Muscle layer of colon (tissue), 2 donors: Measurements from ENCODE around the gene ADARB1.

Experiments
- H3K27ac ChIP-seq: one replicate; pipeline ENCODE4 v1.7.0; 2013; ENCODE audit warnings: low read depth, mild to moderate bottlenecking, low read length, moderate library complexity
- H3K27me3 ChIP-seq, 2 donors: one replicate each; pipeline ENCODE4 v1.7.0; 2013; ENCODE audit warnings: low read length in 2 of 2, mild to moderate bottlenecking in 2 of 2; ENCODE audit not compliant: insufficient read depth in 2 of 2, control insufficient read depth in 1 of 2
- H3K36me3 ChIP-seq: one replicate; pipeline ENCODE4 v1.7.0; 2013; ENCODE audit warnings: mild to moderate bottlenecking, low read length; ENCODE audit not compliant: insufficient read depth
- H3K4me1 ChIP-seq: one replicate; pipeline ENCODE4 v1.7.0; 2013; ENCODE audit warnings: mild to moderate bottlenecking, low read length; ENCODE audit not compliant: insufficient read depth
- H3K4me3 ChIP-seq, 2 donors: one replicate each; pipeline ENCODE4 v1.7.0; 2013; ENCODE audit warnings: low read length in 2 of 2, low read depth in 1 of 2, mild to moderate bottlenecking in 1 of 2, moderate library complexity in 1 of 2
- H3K9ac ChIP-seq: one replicate; pipeline ENCODE4 v1.7.0; 2013; ENCODE audit warnings: low read length
- H3K9me3 ChIP-seq: one replicate; pipeline ENCODE4 v1.7.0; 2013; ENCODE audit warnings: mild to moderate bottlenecking, low read length
- donor health status: abdominal sarcoma.
- donor health status: Adenocarcinoma of cecum.

Gene ADARB1

DNA sequence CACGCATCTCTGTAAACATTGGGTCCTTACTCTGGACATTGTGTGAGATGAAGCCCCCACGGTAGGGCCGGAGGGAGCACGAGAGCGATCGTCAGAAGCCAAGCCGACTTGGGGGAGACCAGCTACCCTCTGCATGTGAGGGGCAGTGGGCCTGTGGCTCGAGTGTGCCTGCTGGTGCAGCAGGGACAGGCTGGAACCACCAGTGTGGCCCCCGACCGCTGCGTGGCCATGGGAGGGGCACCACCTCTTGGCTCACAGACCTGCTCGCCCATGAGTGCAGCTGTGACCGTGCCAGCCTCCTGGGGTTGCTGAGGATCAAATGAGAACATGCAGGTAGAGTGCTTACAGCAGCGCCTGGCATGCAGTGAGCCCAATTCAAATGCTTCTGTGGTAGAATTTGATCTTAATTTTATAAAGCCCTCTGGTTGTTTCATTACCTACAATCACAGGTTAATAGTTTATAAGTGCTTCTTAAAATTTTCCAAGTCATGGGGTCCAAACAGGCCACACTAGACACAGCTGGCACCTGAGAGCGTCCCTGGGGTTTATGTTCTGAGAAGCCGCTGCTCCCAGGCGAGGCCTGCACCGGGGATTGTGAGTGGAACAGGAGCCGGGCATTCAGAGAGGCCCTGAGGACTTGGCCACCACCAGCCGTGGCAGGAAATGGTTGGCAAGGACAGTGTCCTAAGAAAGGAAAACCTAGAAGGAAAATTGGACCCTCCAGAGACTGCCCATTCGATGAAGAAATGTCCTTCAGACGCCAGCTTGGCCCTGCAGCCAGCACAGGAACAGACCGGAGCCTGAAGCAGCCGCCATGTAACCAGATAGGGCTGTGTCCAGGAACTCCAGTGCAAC lies 22.6 kb upstream of the ADARB1 start:
- H3K4me3 ChIP-seq = no peak overlapping the region
- H3K27me3 ChIP-seq = no peaks in the 10 kb centered on the region
- H3K36me3 ChIP-seq = no peaks in the 10 kb centered on the region
- no peaks in the 10 kb centered on the region for H3K9me3 ChIP-seq
- no peak overlapping the region for H3K9ac ChIP-seq
- H3K27ac ChIP-seq = no peak overlapping the region
- H3K4me1 ChIP-seq = no peaks in the 10 kb centered on the region

GRCh38 chr21:45052960-45053359 lies 21.4 kb upstream of the ADARB1 start:
- no peak overlapping the region for H3K4me3 ChIP-seq
- H3K9ac ChIP-seq = no peak overlapping the region
- H3K36me3 ChIP-seq = no peaks in the 10 kb centered on the region
- no peaks in the 10 kb centered on the region for H3K27me3 ChIP-seq
- no peaks in the 10 kb centered on the region for H3K4me1 ChIP-seq
- no peak overlapping the region for H3K27ac ChIP-seq
- H3K9me3 ChIP-seq = no peaks in the 10 kb centered on the region

GRCh38 chr21:45053561-45054226 lies 20.7 kb upstream of the ADARB1 start:
- Histone ChIP-seq H3K4me1 (no peaks in the 10 kb centered on the region), H3K4me3 (no peak overlapping the region), H3K36me3 (no peaks in the 10 kb centered on the region), H3K27ac (no peak overlapping the region), H3K9me3 (no peaks in the 10 kb centered on the region), H3K9ac (no peak overlapping the region), H3K27me3 (no peaks in the 10 kb centered on the region)

DNA sequence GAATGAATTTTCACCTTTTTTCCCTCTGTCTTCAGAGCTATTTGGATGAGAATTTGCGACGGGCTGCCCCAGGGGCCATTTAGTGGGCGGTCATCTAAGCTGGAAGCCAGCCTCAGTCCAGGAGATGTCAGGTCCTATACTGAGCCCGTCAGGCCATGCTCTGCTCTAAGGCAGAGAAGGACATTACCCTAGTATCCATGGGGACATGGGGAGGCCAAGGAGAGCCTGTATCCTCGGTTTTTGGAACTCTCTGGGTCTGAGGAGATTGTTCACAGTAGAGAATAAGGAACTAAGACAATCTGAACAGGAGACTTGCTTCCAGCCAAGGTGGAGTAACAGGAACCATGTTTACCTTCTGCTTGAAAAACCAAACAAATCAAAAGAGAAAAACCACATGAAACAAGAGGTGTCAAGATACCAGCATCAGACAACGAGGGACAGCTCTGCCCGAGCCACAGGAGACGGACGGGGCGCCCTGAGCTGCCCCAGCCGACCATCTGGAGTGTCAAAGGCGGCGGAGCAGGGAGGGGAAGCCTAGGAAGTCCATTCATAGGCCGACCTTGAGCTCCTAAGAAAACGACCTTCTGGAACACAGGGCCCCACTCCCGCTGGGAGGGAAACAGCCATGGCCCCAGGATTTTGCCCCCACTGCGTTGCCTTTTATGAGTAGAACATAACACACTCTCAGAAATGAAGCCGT lies 20.0 kb upstream of the ADARB1 start:
- no peak overlapping the region for H3K27ac ChIP-seq

DNA sequence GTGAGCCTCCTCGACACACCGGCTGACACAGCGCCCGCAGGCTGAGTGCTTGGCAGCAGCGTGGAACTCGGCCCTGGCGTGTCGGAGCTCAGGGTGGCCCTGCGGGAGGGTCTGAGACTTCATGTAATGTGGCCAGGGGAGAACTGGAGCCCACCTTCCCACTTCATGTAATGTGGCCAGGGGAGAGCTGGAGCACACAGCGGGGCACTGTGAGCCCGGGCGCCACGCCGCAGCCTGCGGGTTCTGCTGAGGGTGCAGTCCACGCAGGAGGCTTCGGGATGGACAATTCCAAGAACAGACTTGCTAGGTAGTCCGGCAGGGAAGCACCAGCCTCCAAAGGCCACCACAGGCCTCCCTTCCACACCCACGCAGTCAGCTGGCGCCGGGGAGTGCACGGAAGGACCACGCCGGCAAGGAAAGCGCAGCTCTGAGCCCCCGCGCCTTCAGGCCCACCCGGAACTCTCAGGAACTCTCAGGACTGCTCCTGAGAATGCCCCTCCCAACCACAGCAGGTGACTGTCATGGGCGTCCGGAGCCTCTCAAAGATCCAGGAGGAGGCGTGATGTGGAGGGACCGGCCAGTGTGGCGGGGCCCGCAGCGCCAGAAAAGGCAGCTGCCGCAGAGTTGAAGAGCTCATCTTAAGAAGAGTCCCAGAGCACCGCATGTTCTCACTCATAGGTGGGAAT lies 19.3 kb upstream of the ADARB1 start:
- Histone ChIP-seq H3K4me3 (no peak overlapping the region), H3K27me3 (no peaks in the 10 kb centered on the region), H3K9ac (no peak overlapping the region), H3K9me3 (no peaks in the 10 kb centered on the region), H3K4me1 (no peaks in the 10 kb centered on the region), H3K36me3 (no peaks in the 10 kb centered on the region), H3K27ac (no peak overlapping the region)

More for the DNA sequence above, 20.0 kb upstream of the ADARB1 start:
- Histone ChIP-seq H3K9ac (no peak overlapping the region), H3K36me3 (no peaks in the 10 kb centered on the region), H3K27me3 (no peaks in the 10 kb centered on the region), H3K4me1 (no peaks in the 10 kb centered on the region), H3K4me3 (no peak overlapping the region), H3K9me3 (no peaks in the 10 kb centered on the region)

DNA sequence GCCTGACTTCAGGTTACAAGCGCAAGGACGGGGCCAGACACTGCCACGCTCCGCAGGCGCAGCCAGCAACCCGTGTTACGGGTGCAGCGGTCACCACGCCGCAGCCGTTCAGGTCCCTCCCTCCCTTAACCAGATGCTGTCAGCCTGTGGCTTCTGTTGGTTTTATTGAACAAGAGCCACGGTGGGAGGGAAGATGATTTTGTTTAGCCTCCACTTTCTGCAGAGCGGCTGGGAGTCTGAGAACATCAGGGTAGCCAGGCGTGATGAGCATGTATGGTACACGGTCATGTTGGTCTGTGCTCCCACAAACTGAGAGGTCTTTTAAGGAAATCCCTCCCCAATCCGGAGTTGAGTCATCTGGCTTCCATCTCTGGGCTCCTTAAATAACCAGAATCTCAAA lies 18.5 kb upstream of the ADARB1 start:
- no peak overlapping the region for H3K4me3 ChIP-seq
- H3K27me3 ChIP-seq = no peaks in the 10 kb centered on the region
- H3K36me3 ChIP-seq = no peaks in the 10 kb centered on the region
- no peak overlapping the region for H3K27ac ChIP-seq
- no peaks in the 10 kb centered on the region for H3K9me3 ChIP-seq
- no peaks in the 10 kb centered on the region for H3K4me1 ChIP-seq
- no peak overlapping the region for H3K9ac ChIP-seq

GRCh38 chr21:45056296-45056904 lies 18.0 kb upstream of the ADARB1 start:
- Histone ChIP-seq H3K9me3 (no peaks in the 10 kb centered on the region), H3K36me3 (no peaks in the 10 kb centered on the region), H3K4me1 (no peaks in the 10 kb centered on the region), H3K9ac (no peak overlapping the region), H3K27ac (no peak overlapping the region), H3K4me3 (no peak overlapping the region), H3K27me3 (no peaks in the 10 kb centered on the region)

GRCh38 chr21:45056917-45057560 lies 17.3 kb upstream of the ADARB1 start:
- no peaks in the 10 kb centered on the region for H3K4me1 ChIP-seq
- H3K4me3 ChIP-seq = no peak overlapping the region
- no peaks in the 10 kb centered on the region for H3K36me3 ChIP-seq
- no peak overlapping the region for H3K27ac ChIP-seq
- H3K27me3 ChIP-seq = no peaks in the 10 kb centered on the region
- H3K9ac ChIP-seq = no peak overlapping the region
- H3K9me3 ChIP-seq = no peaks in the 10 kb centered on the region

GRCh38 chr21:45057886-45058285 lies 16.5 kb upstream of the ADARB1 start:
- Histone ChIP-seq H3K27me3 (no peaks in the 10 kb centered on the region), H3K4me3 (no peak overlapping the region), H3K9ac (no peak overlapping the region), H3K9me3 (no peaks in the 10 kb centered on the region), H3K4me1 (no peaks in the 10 kb centered on the region), H3K36me3 (no peaks in the 10 kb centered on the region), H3K27ac (no peak overlapping the region)

DNA sequence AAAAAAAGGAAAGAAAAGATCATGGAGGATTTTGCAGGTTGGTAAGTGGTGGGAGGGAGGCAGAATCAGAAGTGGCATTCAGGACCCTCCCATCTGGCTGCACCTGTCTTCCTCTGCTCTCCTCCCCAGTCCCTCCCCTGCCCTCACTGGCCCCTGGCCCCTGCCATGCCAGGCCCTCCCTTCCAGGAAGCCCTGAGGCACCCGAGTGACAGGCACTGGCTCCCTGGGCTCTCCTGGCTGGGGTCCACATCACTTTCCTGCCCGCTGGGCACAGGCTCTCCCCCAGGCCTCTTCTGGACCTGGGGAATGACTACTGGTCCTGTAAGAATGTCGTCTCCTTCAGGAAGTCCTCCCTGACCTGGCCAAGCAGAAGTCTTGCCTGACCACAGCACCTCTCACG lies 15.3 kb upstream of the ADARB1 start:
- H3K36me3 ChIP-seq = no peaks in the 10 kb centered on the region
- H3K27me3 ChIP-seq = no peaks in the 10 kb centered on the region
- no peaks in the 10 kb centered on the region for H3K9me3 ChIP-seq
- H3K27ac ChIP-seq = no peak overlapping the region
- no peak overlapping the region for H3K4me3 ChIP-seq
- H3K4me1 ChIP-seq = no peaks in the 10 kb centered on the region
- no peak overlapping the region for H3K9ac ChIP-seq
